ENCODE data around the gene MCCC1. TPM values are rescaled to one million over a fixed set of nuclear protein-coding genes. Genes with fewer than 3 reads are reported as not detected.
"Not testable (repeated sequence)": the region's sequence is repeated elsewhere in the genome, so short reads cannot be mapped to it uniquely, and the experiment has no call there.

Gene MCCC1
- total RNA-seq, 2 donors from 2014 or later, result 34.7 to 34.8 TPM

DNA sequence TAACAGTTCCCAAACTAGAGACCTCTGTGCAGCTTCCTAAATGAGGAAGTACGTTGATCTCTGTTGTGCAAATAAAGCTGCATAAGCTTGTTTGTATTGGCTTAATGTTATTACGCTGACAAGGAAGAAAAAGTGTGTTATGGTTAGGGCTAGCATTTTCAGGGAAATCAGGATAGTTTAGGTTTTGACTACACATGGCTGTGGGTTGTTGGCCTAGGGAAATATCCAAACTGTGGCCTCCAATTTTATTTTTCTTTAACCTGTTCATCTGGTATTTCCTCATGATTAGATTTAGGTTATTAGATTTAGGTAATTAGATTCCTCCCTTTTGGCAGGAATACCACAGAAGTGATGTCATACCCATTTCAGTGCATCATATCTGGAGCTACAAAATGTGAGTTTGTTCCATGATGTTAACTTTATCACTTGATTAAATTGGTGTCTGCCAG, 8.7 kb upstream of the MCCC1 start:
- Mint-ChIP-seq H3K4me1 (peaks cover 6% of the 10 kb centered on the region), H3K27me3 (ENCODE audit: insufficient read depth) (no peaks in the 10 kb centered on the region), H3K27ac (no peak overlapping the region), H3K36me3 (ENCODE audit: low read depth) (peaks cover 18% of the 10 kb centered on the region), H3K9me3 (peaks cover 46% of the 10 kb centered on the region), H3K4me3 (no peak overlapping the region)
- Histone ChIP-seq H3K27me3 (ENCODE audit: control insufficient read depth, insufficient read depth, low read length, poor library complexity, severe bottlenecking) (no peaks in the 10 kb centered on the region), H3K4me1 (ENCODE audit: control insufficient read depth, insufficient read depth, low read length) (no peaks in the 10 kb centered on the region), H3K9ac (ENCODE audit: extremely low read depth, low read length, poor library complexity, severe bottlenecking) (no peak overlapping the region), H3K9me3 (ENCODE audit: control insufficient read depth, low read length) (peaks cover 56% of the 10 kb centered on the region), H3K36me3 (ENCODE audit: control insufficient read depth, insufficient read depth, low read length) (peaks cover 8% of the 10 kb centered on the region), H3K27ac (ENCODE audit: low read depth, low read length) (no peak overlapping the region), H3K4me3 (ENCODE audit: low read length) (peak overlapping the region; percentile 59)
- 67 to 83% methylated on average over 2 of the region's 2 CpGs for WGBS, 2 experiments (ENCODE audit: insufficient coverage in 1 of 2, insufficient read length in 1 of 2)
- TF ChIP-seq, protein P1, sequence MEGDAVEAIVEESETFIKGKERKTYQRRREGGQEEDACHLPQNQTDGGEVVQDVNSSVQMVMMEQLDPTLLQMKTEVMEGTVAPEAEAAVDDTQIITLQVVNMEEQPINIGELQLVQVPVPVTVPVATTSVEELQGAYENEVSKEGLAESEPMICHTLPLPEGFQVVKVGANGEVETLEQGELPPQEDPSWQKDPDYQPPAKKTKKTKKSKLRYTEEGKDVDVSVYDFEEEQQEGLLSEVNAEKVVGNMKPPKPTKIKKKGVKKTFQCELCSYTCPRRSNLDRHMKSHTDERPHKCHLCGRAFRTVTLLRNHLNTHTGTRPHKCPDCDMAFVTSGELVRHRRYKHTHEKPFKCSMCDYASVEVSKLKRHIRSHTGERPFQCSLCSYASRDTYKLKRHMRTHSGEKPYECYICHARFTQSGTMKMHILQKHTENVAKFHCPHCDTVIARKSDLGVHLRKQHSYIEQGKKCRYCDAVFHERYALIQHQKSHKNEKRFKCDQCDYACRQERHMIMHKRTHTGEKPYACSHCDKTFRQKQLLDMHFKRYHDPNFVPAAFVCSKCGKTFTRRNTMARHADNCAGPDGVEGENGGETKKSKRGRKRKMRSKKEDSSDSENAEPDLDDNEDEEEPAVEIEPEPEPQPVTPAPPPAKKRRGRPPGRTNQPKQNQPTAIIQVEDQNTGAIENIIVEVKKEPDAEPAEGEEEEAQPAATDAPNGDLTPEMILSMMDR (conservative IDR thresholded peaks at IDR 0.05), result no peak
- DNase-seq, result no peak

DNA sequence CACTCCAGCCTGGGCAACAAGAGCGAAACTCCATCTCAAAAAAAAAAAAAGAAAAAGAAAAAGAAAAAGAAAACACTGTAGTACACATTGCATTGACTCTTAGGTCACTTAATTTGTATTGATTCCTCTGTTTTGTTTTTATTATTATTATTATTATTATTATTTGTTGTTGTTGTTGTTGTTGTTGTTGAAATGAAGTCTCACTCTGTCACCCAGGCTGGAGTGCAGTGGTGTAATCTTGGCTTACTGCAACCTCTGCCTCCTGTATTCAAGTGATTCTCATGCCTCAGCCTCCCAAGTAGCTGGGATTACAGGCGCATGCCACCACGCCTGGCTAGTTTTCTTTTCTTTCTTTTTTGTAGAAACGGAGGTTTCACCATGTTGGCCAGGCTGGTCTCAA, 8.1 kb upstream of the MCCC1 start:
- not testable (repeated sequence) for H3K4me1 Mint-ChIP-seq; H3K36me3 ChIP-seq (ENCODE audit: control insufficient read depth, insufficient read depth, low read length); DNase-seq; H3K4me3 Mint-ChIP-seq; H3K27me3 ChIP-seq (ENCODE audit: control insufficient read depth, insufficient read depth, low read length, poor library complexity, severe bottlenecking); H3K27ac ChIP-seq (ENCODE audit: low read depth, low read length); H3K27me3 Mint-ChIP-seq (ENCODE audit: insufficient read depth); H3K4me1 ChIP-seq (ENCODE audit: control insufficient read depth, insufficient read depth, low read length); H3K4me3 ChIP-seq (ENCODE audit: low read length); H3K9ac ChIP-seq (ENCODE audit: extremely low read depth, low read length, poor library complexity, severe bottlenecking); H3K27ac Mint-ChIP-seq
- peaks cover 58% of the 10 kb centered on the region for H3K9me3 ChIP-seq (ENCODE audit: control insufficient read depth, low read length)
- 92 to 97% methylated on average over 2 to 3 of the region's 4 CpGs for WGBS, 2 experiments (ENCODE audit: insufficient coverage in 1 of 2, insufficient read length in 1 of 2)
- peaks cover 46% of the 10 kb centered on the region for H3K9me3 Mint-ChIP-seq
- peaks cover 18% of the 10 kb centered on the region for H3K36me3 Mint-ChIP-seq (ENCODE audit: low read depth)

DNA sequence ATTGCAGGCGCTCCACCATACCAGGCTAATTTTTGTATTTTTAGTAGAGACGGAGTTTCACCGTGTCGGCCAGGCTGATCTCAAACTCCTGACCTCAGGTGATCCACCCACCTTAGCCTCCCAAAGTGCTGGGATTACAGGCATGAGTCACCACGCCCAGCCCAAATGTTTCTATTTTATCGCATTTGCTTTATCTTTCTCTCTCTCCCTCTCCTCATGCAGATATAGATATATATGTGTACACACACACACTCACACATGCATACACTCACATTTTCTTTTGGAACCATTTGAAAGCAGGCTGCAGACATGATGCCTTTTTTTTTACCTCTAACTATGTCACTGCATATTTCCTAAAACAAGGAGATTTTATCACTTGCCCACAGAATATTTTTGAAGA, 7.3 kb upstream of the MCCC1 start:
- Mint-ChIP-seq H3K27me3 (ENCODE audit: insufficient read depth) (no peaks in the 10 kb centered on the region), H3K27ac (no peak overlapping the region), H3K4me1 (peaks cover 6% of the 10 kb centered on the region), H3K4me3 (no peak overlapping the region), H3K36me3 (ENCODE audit: low read depth) (peaks cover 16% of the 10 kb centered on the region), H3K9me3 (peaks cover 44% of the 10 kb centered on the region)
- Histone ChIP-seq H3K9me3 (ENCODE audit: control insufficient read depth, low read length) (peaks cover 58% of the 10 kb centered on the region), H3K4me1 (ENCODE audit: control insufficient read depth, insufficient read depth, low read length) (no peaks in the 10 kb centered on the region), H3K9ac (ENCODE audit: extremely low read depth, low read length, poor library complexity, severe bottlenecking) (no peak overlapping the region), H3K27me3 (ENCODE audit: control insufficient read depth, insufficient read depth, low read length, poor library complexity, severe bottlenecking) (no peaks in the 10 kb centered on the region), H3K27ac (ENCODE audit: low read depth, low read length) (no peak overlapping the region), H3K4me3 (ENCODE audit: low read length) (no peak overlapping the region), H3K36me3 (ENCODE audit: control insufficient read depth, insufficient read depth, low read length) (no peaks in the 10 kb centered on the region)
- 64 to 77% methylated on average over 4 to 6 of the region's 6 CpGs for WGBS, 2 experiments (ENCODE audit: insufficient coverage in 1 of 2, insufficient read length in 1 of 2)
- DNase-seq, result no peak
- TF ChIP-seq, protein P1 (conservative IDR thresholded peaks at IDR 0.05), result no peak

DNA sequence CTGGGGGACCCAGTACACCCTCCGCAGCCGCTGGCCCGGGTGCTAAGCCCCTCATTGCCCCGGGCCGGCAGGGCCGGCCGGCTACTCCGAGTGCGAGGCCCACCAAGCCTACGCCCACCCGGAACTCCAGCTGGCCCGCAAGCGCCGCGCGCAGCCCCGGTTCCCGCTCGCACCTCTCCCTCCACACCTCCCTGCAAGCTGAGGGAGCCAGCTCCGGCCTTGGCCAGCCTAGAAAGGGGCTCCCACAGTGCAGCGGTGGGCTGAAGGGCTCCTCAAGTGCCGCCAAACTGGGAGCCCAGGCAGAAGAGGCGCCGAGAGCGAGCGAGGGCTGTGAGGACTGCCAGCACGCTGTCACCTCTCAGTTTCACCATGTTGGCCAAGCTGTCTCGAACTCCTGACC, 4.7 kb upstream of the MCCC1 start:
- H3K27me3 ChIP-seq (ENCODE audit: control insufficient read depth, insufficient read depth, low read length, poor library complexity, severe bottlenecking); DNase-seq; H3K9ac ChIP-seq (ENCODE audit: extremely low read depth, low read length, poor library complexity, severe bottlenecking); H3K36me3 ChIP-seq (ENCODE audit: control insufficient read depth, insufficient read depth, low read length); H3K27ac Mint-ChIP-seq; H3K36me3 Mint-ChIP-seq (ENCODE audit: low read depth); H3K27me3 Mint-ChIP-seq (ENCODE audit: insufficient read depth); H3K4me1 ChIP-seq (ENCODE audit: control insufficient read depth, insufficient read depth, low read length); H3K27ac ChIP-seq (ENCODE audit: low read depth, low read length); H3K4me3 Mint-ChIP-seq: not testable (repeated sequence)
- peaks cover 27% of the 10 kb centered on the region for H3K9me3 Mint-ChIP-seq
- H3K4me1 Mint-ChIP-seq, result peaks cover 11% of the 10 kb centered on the region
- Histone ChIP-seq H3K9me3 (ENCODE audit: control insufficient read depth, low read length) (peaks cover 32% of the 10 kb centered on the region), H3K4me3 (ENCODE audit: low read length) (peak overlapping the region; percentile 41)
- 97 to 100% methylated on average over 6 to 28 of the region's 28 CpGs for WGBS, 2 experiments (ENCODE audit: insufficient coverage in 1 of 2, insufficient read length in 1 of 2)

DNA sequence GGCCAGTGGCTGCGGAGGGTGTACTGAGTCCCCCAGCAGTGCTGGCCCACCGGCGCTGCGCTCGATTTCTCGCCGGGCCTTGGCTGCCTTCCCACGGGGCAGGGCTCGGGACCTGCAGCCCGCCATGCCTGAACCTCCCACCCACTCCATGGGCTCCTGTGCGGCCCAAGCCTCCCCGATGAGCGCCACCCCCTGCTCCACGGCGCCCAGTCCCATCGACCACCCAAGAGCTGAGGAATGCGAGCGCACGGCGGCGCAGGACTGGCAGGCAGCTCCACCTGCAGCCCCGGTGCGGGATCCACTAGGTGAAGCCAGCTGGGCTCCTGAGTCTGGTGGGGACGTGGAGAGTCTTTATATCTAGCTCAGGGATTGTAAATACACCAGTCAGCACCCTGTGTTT, 1.7 kb upstream of the MCCC1 start:
- H3K4me1 ChIP-seq (ENCODE audit: control insufficient read depth, insufficient read depth, low read length); H3K36me3 ChIP-seq (ENCODE audit: control insufficient read depth, insufficient read depth, low read length); H3K27me3 ChIP-seq (ENCODE audit: control insufficient read depth, insufficient read depth, low read length, poor library complexity, severe bottlenecking); DNase-seq; H3K27ac ChIP-seq (ENCODE audit: low read depth, low read length); H3K4me3 Mint-ChIP-seq; H3K27ac Mint-ChIP-seq; H3K9ac ChIP-seq (ENCODE audit: extremely low read depth, low read length, poor library complexity, severe bottlenecking); H3K27me3 Mint-ChIP-seq (ENCODE audit: insufficient read depth); H3K4me3 ChIP-seq (ENCODE audit: low read length): not testable (repeated sequence)
- H3K9me3 ChIP-seq (ENCODE audit: control insufficient read depth, low read length), result peaks cover 25% of the 10 kb centered on the region
- Mint-ChIP-seq H3K36me3 (ENCODE audit: low read depth) (peaks cover 20% of the 10 kb centered on the region), H3K9me3 (peaks cover 27% of the 10 kb centered on the region), H3K4me1 (peaks cover 16% of the 10 kb centered on the region)
- 96% methylated on average over 16 of the region's 24 CpGs; no CpG with 5 or more reads in 1 of the 2 experiments for WGBS, 2 experiments (ENCODE audit: insufficient coverage in 1 of 2, insufficient read length in 1 of 2)

Data from endodermal cell (in vitro differentiated cells).